ENCODE results near the gene P2RY13.

- no peak for TF ChIP-seq CTCF (IDR thresholded peaks at IDR 0.05; ENCODE audit: low read length)
- TF ChIP-seq EZH2 (optimal IDR thresholded peaks at IDR 0.05; ENCODE audit: low read depth, low read length), result no peak
- no peak for TF ChIP-seq EZH2phosphoT487 (IDR thresholded peaks at IDR 0.05; ENCODE audit: low read length)
These were observed 22.2 kb downstream of the P2RY13 start for GRCh38 chr3:151307131-151307530.
